ACC112 (cell line): ENCODE results near the gene CCDC92.

ENCODE experiments used
- H2AFZ ChIP-seq: fragments of 200-600 bp; sonication (generic); one replicate; pipeline ENCODE4 v1.6.0; 2017; ENCODE audit warnings: antibody characterized with exemption, low read length; ENCODE audit not compliant: unreplicated experiment
- H3K27ac ChIP-seq: fragments of 200-600 bp; sonication (generic); 2 replicates; pipeline ENCODE4 v1.5.1; 2014; ENCODE audit warnings: low read depth, mild to moderate bottlenecking, antibody characterized with exemption, low read length, moderate library complexity
- H3K27me3 ChIP-seq: fragments of 200-600 bp; sonication (generic); 2 replicates; pipeline ENCODE4 v1.6.1; 2014; ENCODE audit warnings: mild to moderate bottlenecking, antibody characterized with exemption, low read length, moderate library complexity, mixed read lengths; ENCODE audit not compliant: insufficient read depth
- H3K36me3 ChIP-seq: fragments of 200-600 bp; sonication (generic); 2 replicates; pipeline ENCODE4 v1.6.1; 2016; ENCODE audit warnings: mild to moderate bottlenecking, antibody characterized with exemption, low read length, moderate library complexity, mixed read lengths; ENCODE audit not compliant: insufficient read depth
- H3K4me1 ChIP-seq: fragments of 200-600 bp; sonication (generic); one replicate; pipeline ENCODE4 v1.6.1; 2016; ENCODE audit warnings: low read length, mixed read lengths; ENCODE audit not compliant: insufficient read depth, unreplicated experiment, control insufficient read depth
- H3K4me3 ChIP-seq: fragments of 200-600 bp; sonication (generic); 2 replicates; pipeline ENCODE4 v1.5.1; 2014; ENCODE audit warnings: mild to moderate bottlenecking, low read depth, low read length
- H3K79me2 ChIP-seq: fragments of 200-600 bp; sonication (generic); one replicate; pipeline ENCODE4 v1.6.0; 2016; ENCODE audit warnings: low read length; ENCODE audit not compliant: control insufficient read depth, unreplicated experiment, insufficient read depth

Gene CCDC92

GRCh38 chr12:123942911-123943648, 29.6 kb downstream of the CCDC92 start:
- H3K27me3 ChIP-seq: no peaks in the 10 kb centered on the region
- no peaks in the 10 kb centered on the region for H3K79me2 ChIP-seq
- peak overlapping the region; percentile 88 for H3K27ac ChIP-seq
- peaks cover 28% of the 10 kb centered on the region for H3K4me1 ChIP-seq
- no peak overlapping the region for H2AFZ ChIP-seq
- peak overlapping the region; percentile 25; the same call in 1 of the 2 replicates for H3K4me3 ChIP-seq
- H3K36me3 ChIP-seq: peaks cover 23% of the 10 kb centered on the region; the same call in 1 of the 2 replicates

GRCh38 chr12:123942238-123942653, 30.4 kb downstream of the CCDC92 start:
- Histone ChIP-seq H3K4me1 (peaks cover 28% of the 10 kb centered on the region), H2AFZ (no peak overlapping the region), H3K36me3 (peaks cover 23% of the 10 kb centered on the region; the same call in 1 of the 2 replicates), H3K27ac (peak overlapping the region; percentile 88), H3K79me2 (no peaks in the 10 kb centered on the region), H3K4me3 (peak overlapping the region; percentile 39; the same call in 1 of the 2 replicates), H3K27me3 (no peaks in the 10 kb centered on the region)

GRCh38 chr12:123941624-123942237, 30.9 kb downstream of the CCDC92 start:
- Histone ChIP-seq H3K4me1 (peaks cover 28% of the 10 kb centered on the region), H3K27me3 (no peaks in the 10 kb centered on the region), H3K79me2 (no peaks in the 10 kb centered on the region), H3K4me3 (peak overlapping the region; percentile 39; the same call in 1 of the 2 replicates), H3K36me3 (peaks cover 23% of the 10 kb centered on the region; the same call in 1 of the 2 replicates), H3K27ac (peak overlapping the region; percentile 87), H2AFZ (no peak overlapping the region)

GRCh38 chr12:123941000-123941399, 31.6 kb downstream of the CCDC92 start:
- peaks cover 28% of the 10 kb centered on the region for H3K4me1 ChIP-seq

GRCh38 chr12:123940627-123940966, 32.0 kb downstream of the CCDC92 start:
- Histone ChIP-seq H3K36me3 (peaks cover 23% of the 10 kb centered on the region; the same call in 1 of the 2 replicates), H3K27me3 (no peaks in the 10 kb centered on the region), H3K27ac (no peak overlapping the region), H2AFZ (no peak overlapping the region), H3K4me1 (peaks cover 28% of the 10 kb centered on the region), H3K4me3 (no peak overlapping the region), H3K79me2 (no peaks in the 10 kb centered on the region)

More at GRCh38 chr12:123941000-123941399, 31.6 kb downstream of the CCDC92 start:
- H3K27ac ChIP-seq: peak overlapping the region; percentile 87
- peaks cover 23% of the 10 kb centered on the region; the same call in 1 of the 2 replicates for H3K36me3 ChIP-seq
- no peaks in the 10 kb centered on the region for H3K79me2 ChIP-seq
- H3K27me3 ChIP-seq: no peaks in the 10 kb centered on the region
- H2AFZ ChIP-seq: no peak overlapping the region
- H3K4me3 ChIP-seq: no peak overlapping the region

- no peaks in the 10 kb centered on the region for H3K79me2 ChIP-seq
- H2AFZ ChIP-seq: no peak overlapping the region
- H3K36me3 ChIP-seq: peaks cover 23% of the 10 kb centered on the region; the same call in 1 of the 2 replicates
- H3K4me3 ChIP-seq: no peak overlapping the region
- H3K27me3 ChIP-seq: no peaks in the 10 kb centered on the region
- H3K27ac ChIP-seq: no peak overlapping the region
- peaks cover 28% of the 10 kb centered on the region for H3K4me1 ChIP-seq
Measured at GRCh38 chr12:123939716-123940626, 32.7 kb downstream of the CCDC92 start.

GRCh38 chr12:123938679-123939480, 33.8 kb downstream of the CCDC92 start:
- H3K36me3 ChIP-seq: peaks cover 23% of the 10 kb centered on the region; the same call in 1 of the 2 replicates
- no peaks in the 10 kb centered on the region for H3K79me2 ChIP-seq
- no peak overlapping the region for H2AFZ ChIP-seq
- peaks cover 24% of the 10 kb centered on the region for H3K4me1 ChIP-seq
- no peak overlapping the region for H3K27ac ChIP-seq
- H3K4me3 ChIP-seq: no peak overlapping the region
- no peaks in the 10 kb centered on the region for H3K27me3 ChIP-seq

GRCh38 chr12:123937707-123938591, 34.7 kb downstream of the CCDC92 start:
- no peak overlapping the region for H3K4me3 ChIP-seq
- H3K27me3 ChIP-seq: no peaks in the 10 kb centered on the region
- H3K4me1 ChIP-seq: peaks cover 14% of the 10 kb centered on the region
- H3K36me3 ChIP-seq: peaks cover 23% of the 10 kb centered on the region; the same call in 1 of the 2 replicates
- H3K79me2 ChIP-seq: no peaks in the 10 kb centered on the region
- H2AFZ ChIP-seq: no peak overlapping the region
- no peak overlapping the region for H3K27ac ChIP-seq

- Histone ChIP-seq H2AFZ (no peak overlapping the region), H3K27ac (no peak overlapping the region), H3K36me3 (peaks cover 23% of the 10 kb centered on the region; the same call in 1 of the 2 replicates), H3K27me3 (no peaks in the 10 kb centered on the region), H3K4me1 (peaks cover 8% of the 10 kb centered on the region), H3K79me2 (no peaks in the 10 kb centered on the region), H3K4me3 (no peak overlapping the region)
Measured at GRCh38 chr12:123936956-123937706, 35.5 kb downstream of the CCDC92 start.
